Endothelial cell of umbilical vein (primary cell): Measurements from ENCODE around the gene HCN2. TPM values are rescaled to one million over a fixed set of nuclear protein-coding genes. Genes with fewer than 3 reads are reported as not detected.

Experiments used
- BruUV-seq: library from RNA; stranded (reverse); fragments of 400-500 nt; replicated peaks from 2 replicates; lab custom pipeline; 2021; lab: Mats Ljungman, UMichigan
- CTCF ChIA-PET: fragments of 300-600, 350-600 bp; sonication (Branson Sonifier 250); formaldehyde crosslinking; loops from one replicate; lab custom pipeline; 2021; ENCODE audit warnings: antibody characterized with exemption, inconsistent platforms; lab: Charles Lee
- POLR2A ChIA-PET: fragments of 300-600, 350-600 bp; sonication (Branson Sonifier 250); formaldehyde crosslinking; loops from one replicate; lab custom pipeline; 2021; ENCODE audit warnings: antibody characterized with exemption, inconsistent platforms; lab: Charles Lee
- DNase-seq: peaks from one replicate; pipeline ENCODE4 v3.0.0-alpha.2; 2011; ENCODE audit warnings: low read depth, low spot score
- FAIRE-seq: peaks from 2 replicates; lab custom pipeline; 2011; peaks lifted over from hg19 to GRCh38; lab: Jason Lieb, UNC
- H2AFZ ChIP-seq: 2 replicates; pipeline ENCODE4 v1.6.0; 2012; ENCODE audit warnings: low read depth, low read length, control low read depth, inconsistent platforms
- H3K27ac ChIP-seq: 2 replicates; pipeline ENCODE4 v1.5.1; 2011; ENCODE audit warnings: low read depth, mild to moderate bottlenecking, control low read depth, low read length, moderate library complexity; ENCODE audit not compliant: insufficient read depth
- H3K27me3 ChIP-seq, 2 experiments: 2 replicates each; pipeline versions ENCODE4 v1.6.0 to v1.6.1; 2011; ENCODE audit warnings: low read length in 2 of 2, mixed read lengths in 1 of 2; ENCODE audit not compliant: control insufficient read depth in 2 of 2, insufficient read depth in 2 of 2
- H3K36me3 ChIP-seq, 2 experiments: 2 replicates in 1 of 2; 3 replicates in 1 of 2; pipeline ENCODE4 v1.5.1; 2011; ENCODE audit warnings: low read length in 2 of 2, mild to moderate bottlenecking in 1 of 2, moderate library complexity in 1 of 2; ENCODE audit not compliant: control insufficient read depth in 2 of 2, insufficient read depth in 2 of 2; ENCODE audit errors: extremely low read depth in 1 of 2
- H3K4me1 ChIP-seq: 3 replicates; pipeline ENCODE4 v1.5.1; 2011; ENCODE audit warnings: mild to moderate bottlenecking, low read length; ENCODE audit not compliant: control insufficient read depth, insufficient read depth; ENCODE audit errors: extremely low read depth
- H3K4me2 ChIP-seq: 2 replicates; pipeline ENCODE4 v1.6.1; 2011; ENCODE audit warnings: low read length, control low read depth, mixed read lengths; ENCODE audit not compliant: insufficient read depth
- H3K4me3 ChIP-seq, 3 experiments: fragments of 200-600 bp in 1 of 3; sonication (generic), shearing (Covaris generic) in 1 of 3; replicated peaks in 1 of 3; 2 replicates each; pipeline ENCODE4 v1.5.1; 2011 to 2016; ENCODE audit warnings: control low read depth in 3 of 3, low read length in 3 of 3, mild to moderate bottlenecking in 2 of 3, inconsistent platforms in 1 of 3, low read depth in 1 of 3, moderate library complexity in 1 of 3; ENCODE audit not compliant: insufficient read depth in 1 of 3
- H3K79me2 ChIP-seq: 2 replicates; pipeline ENCODE4 v1.6.0; 2012; ENCODE audit warnings: low read length, inconsistent platforms; ENCODE audit not compliant: control insufficient read depth, insufficient read depth
- H3K9ac ChIP-seq: replicated peaks from 2 replicates; pipeline ENCODE3; 2011; ENCODE audit warnings: low read length, control low read depth; ENCODE audit not compliant: insufficient read depth; ENCODE audit errors: extremely low read depth
- H3K9me1 ChIP-seq: replicated peaks from 3 replicates; pipeline ENCODE4 v1.6.0; 2011; ENCODE audit warnings: mild to moderate bottlenecking, low read length; ENCODE audit not compliant: control insufficient read depth, insufficient read depth; ENCODE audit errors: extremely low read depth
- H3K9me3 ChIP-seq: replicated peaks from 2 replicates; pipeline ENCODE4 v1.5.1; 2012; ENCODE audit warnings: low read length, inconsistent platforms; ENCODE audit not compliant: control insufficient read depth, insufficient read depth
- H4K20me1 ChIP-seq: replicated peaks from 2 replicates; pipeline ENCODE3; 2011; ENCODE audit warnings: mild to moderate bottlenecking, low read length; ENCODE audit not compliant: control insufficient read depth, insufficient read depth; ENCODE audit errors: extremely low read depth
- CTCF ChIP-seq, 2 donors: IDR thresholded peaks; 1 replicate in 1 of 2; 2 replicates in 1 of 2; pipeline ENCODE4 v1.5.1; 2011; ENCODE audit warnings: low read length in 2 of 2, mild to moderate bottlenecking in 2 of 2, moderate library complexity in 2 of 2, control low read depth in 1 of 2, inconsistent platforms in 1 of 2, low read depth in 1 of 2; ENCODE audit not compliant: insufficient read depth in 1 of 2; ENCODE audit errors: extremely low read depth in 1 of 2
- EZH2 ChIP-seq: IDR thresholded peaks from 2 replicates; pipeline ENCODE4 v1.6.1; 2012; ENCODE audit warnings: borderline replicate concordance, low read depth, mild to moderate bottlenecking, moderate library complexity, low read length, inconsistent platforms; ENCODE audit not compliant: severe bottlenecking
- FOS ChIP-seq: IDR thresholded peaks from 2 replicates; pipeline ENCODE4 v1.6.1; 2011; ENCODE audit warnings: mild to moderate bottlenecking, low read length, moderate library complexity, borderline replicate concordance; ENCODE audit not compliant: insufficient read depth
- GATA2 ChIP-seq: IDR thresholded peaks from 2 replicates; pipeline ENCODE4 v1.7.0; 2011; ENCODE audit warnings: low read depth, mild to moderate bottlenecking, moderate library complexity, mixed read lengths, low read length; ENCODE audit not compliant: insufficient read length, insufficient read depth
- JUN ChIP-seq: IDR thresholded peaks from 2 replicates; pipeline ENCODE4 v1.6.1; 2011; ENCODE audit warnings: borderline replicate concordance, low read depth; ENCODE audit not compliant: insufficient read length, insufficient read depth
- MAX ChIP-seq: IDR thresholded peaks from 2 replicates; pipeline ENCODE4 v1.6.1; 2011; ENCODE audit not compliant: insufficient read depth, insufficient read length
- MYC ChIP-seq: IDR thresholded peaks from one replicate; pipeline ENCODE4 v1.6.1; 2011; ENCODE audit warnings: mild to moderate bottlenecking, low read depth, low read length
- POLR2A ChIP-seq: IDR thresholded peaks from 2 replicates; pipeline ENCODE4 v1.6.1; 2012; ENCODE audit warnings: low read depth, mild to moderate bottlenecking, control low read depth, low read length
- POLR2AphosphoS5 ChIP-seq: IDR thresholded peaks from 2 replicates; pipeline ENCODE4 v1.6.1; 2012; ENCODE audit warnings: low read depth, mild to moderate bottlenecking, control low read depth, low read length, moderate library complexity; ENCODE audit not compliant: insufficient read depth
- dilution Hi-C: fragments of 300-500 bp; cut with MboI; formaldehyde crosslinking; loops from one replicate; pipeline ENCODE4 v1.15.0; 2019; ENCODE audit warnings: low sequenced_read_pairs; ENCODE audit not compliant: extremely low pct_ligation_motif_present
- intact Hi-C: fragments of 100-400 bp; cut with micrococcal nuclease; formaldehyde crosslinking; loops from one replicate; pipeline ENCODE4 v1.10.0; 2022
- polyA plus RNA-seq, 4 experiments: library from polyadenylated mRNA; depleted of rRNA in 3 of 4; stranded (reverse) in 3 of 4; unstranded in 1 of 4; fragments of >200 nt; gene quantifications; 2 replicates each; pipeline versions ENCODE4 v1.2.1 to v1.2.3, GENCODE V29; 2011 to 2012; ENCODE audit warnings: missing spikeins in 1 of 4
- total RNA-seq: library from RNA; stranded (reverse); gene quantifications from 2 replicates; pipeline ENCODE4 v1.2.3, GENCODE V29; 2021

Gene HCN2
- total and polyA plus RNA-seq, 2 donors (not counting 3 experiments of a cell fraction or from before 2014, with no cell fraction given): 0.18 to 0.53 TPM

- Histone ChIP-seq H4K20me1 (no peaks in the 10 kb centered on the region), H3K4me1 (no peaks in the 10 kb centered on the region), H3K27me3 (no peaks in the 10 kb centered on the region), H3K79me2 (no peaks in the 10 kb centered on the region), H2AFZ (no peak overlapping the region), H3K9me3 (no peaks in the 10 kb centered on the region), H3K27ac (no peak overlapping the region), H3K4me2 (no peak overlapping the region), H3K4me3 (no peak overlapping the region), H3K9me1 (no peaks in the 10 kb centered on the region), H3K36me3 (no peaks in the 10 kb centered on the region), H3K9ac (no peak overlapping the region)
- POLR2A ChIA-PET: no interaction called here
- CTCF ChIA-PET: no interaction called here
- no peak for FAIRE-seq
- dilution Hi-C loops (no loop called here), intact Hi-C loops (no loop called here)
- TF ChIP-seq FOS (no peak), GATA2 (no peak), MAX (no peak), POLR2A (no peak)
- BruUV-seq: no TSS peak
- no peak for DNase-seq
Measured at GRCh38 chr19:597406-598315, 8.0 kb downstream of the HCN2 start.

- no peaks in the 10 kb centered on the region for H3K4me1 ChIP-seq
- no peak overlapping the region for H3K4me2 ChIP-seq
- no peak overlapping the region for H3K4me3 ChIP-seq
- no TSS peak for BruUV-seq
- H3K79me2 ChIP-seq: no peaks in the 10 kb centered on the region
- H3K9me1 ChIP-seq: no peaks in the 10 kb centered on the region
- H3K9me3 ChIP-seq: no peaks in the 10 kb centered on the region
- CTCF ChIA-PET: no interaction called here
- dilution Hi-C loops (no loop called here), intact Hi-C loops (no loop called here)
- FAIRE-seq: no peak
- no peaks in the 10 kb centered on the region for H3K27me3 ChIP-seq
- POLR2A ChIA-PET: no interaction called here
- H4K20me1 ChIP-seq: no peaks in the 10 kb centered on the region
- TF ChIP-seq POLR2A (no peak), MYC (no peak), MAX (no peak), CTCF (IDR thresholded peaks at IDR 0.05; ENCODE audit: extremely low read depth in 1 of 2, insufficient read depth in 1 of 2, low read depth in 1 of 2, low read length in 2 of 2) (no peak), POLR2AphosphoS5 (no peak), EZH2 (no peak), JUN (no peak), FOS (no peak), GATA2 (no peak)
- DNase-seq: no peak
- no peak overlapping the region for H2AFZ ChIP-seq
- no peaks in the 10 kb centered on the region for H3K36me3 ChIP-seq
- H3K27ac ChIP-seq: no peak overlapping the region
- H3K9ac ChIP-seq: no peak overlapping the region
Measured at GRCh38 chr19:601310-601709, 11.6 kb downstream of the HCN2 start.
